ENCODE results near the gene CIP2A.

DNA sequence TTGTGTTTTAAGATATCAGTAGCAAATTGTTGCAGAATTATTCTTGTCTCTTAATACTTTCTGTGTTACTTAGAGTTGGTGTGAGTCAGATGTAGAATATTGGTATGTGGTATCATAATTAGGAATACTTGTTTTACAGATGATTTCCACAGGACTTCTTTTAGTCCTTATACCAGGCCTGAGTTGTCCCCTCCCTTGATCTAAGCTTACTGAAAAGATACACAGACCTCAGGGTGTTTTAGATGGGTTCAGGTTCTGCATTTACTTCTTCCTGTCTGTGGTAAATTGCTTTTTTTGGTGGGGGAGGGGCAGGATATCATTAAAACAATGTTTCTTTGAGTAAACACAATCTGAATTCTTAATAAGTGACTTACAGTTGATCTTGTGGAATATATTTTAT, 14.5 kb upstream of the CIP2A start:
- TF ChIP-seq, protein P1, sequence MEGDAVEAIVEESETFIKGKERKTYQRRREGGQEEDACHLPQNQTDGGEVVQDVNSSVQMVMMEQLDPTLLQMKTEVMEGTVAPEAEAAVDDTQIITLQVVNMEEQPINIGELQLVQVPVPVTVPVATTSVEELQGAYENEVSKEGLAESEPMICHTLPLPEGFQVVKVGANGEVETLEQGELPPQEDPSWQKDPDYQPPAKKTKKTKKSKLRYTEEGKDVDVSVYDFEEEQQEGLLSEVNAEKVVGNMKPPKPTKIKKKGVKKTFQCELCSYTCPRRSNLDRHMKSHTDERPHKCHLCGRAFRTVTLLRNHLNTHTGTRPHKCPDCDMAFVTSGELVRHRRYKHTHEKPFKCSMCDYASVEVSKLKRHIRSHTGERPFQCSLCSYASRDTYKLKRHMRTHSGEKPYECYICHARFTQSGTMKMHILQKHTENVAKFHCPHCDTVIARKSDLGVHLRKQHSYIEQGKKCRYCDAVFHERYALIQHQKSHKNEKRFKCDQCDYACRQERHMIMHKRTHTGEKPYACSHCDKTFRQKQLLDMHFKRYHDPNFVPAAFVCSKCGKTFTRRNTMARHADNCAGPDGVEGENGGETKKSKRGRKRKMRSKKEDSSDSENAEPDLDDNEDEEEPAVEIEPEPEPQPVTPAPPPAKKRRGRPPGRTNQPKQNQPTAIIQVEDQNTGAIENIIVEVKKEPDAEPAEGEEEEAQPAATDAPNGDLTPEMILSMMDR (conservative IDR thresholded peaks at IDR 0.05; ENCODE audit: low read depth in 2 of 2), result no peak
- no peak for TF ChIP-seq CREB1 (CRISPR knock-in tag; IDR thresholded peaks at IDR 0.05; ENCODE audit: low read depth)

Measured in GM23338 (cell line).